ENCODE data around the gene CNOT1. TPM values are rescaled to one million over a fixed set of nuclear protein-coding genes. Genes with fewer than 3 reads are reported as not detected.

Gene CNOT1
- total and polyA plus RNA-seq, 2 experiments from 2014 or later = 49.3 to 71.8 TPM

- H3K27ac ChIP-seq = peak overlapping the region; percentile 99
- H3K36me3 ChIP-seq = peaks cover 4% of the 10 kb centered on the region
- no peak for TF ChIP-seq CTCF (IDR thresholded peaks at IDR 0.05; ENCODE audit: low read depth, low read length)
- peak overlapping the region; percentile 97 for H3K4me3 ChIP-seq
- H3K4me1 ChIP-seq (ENCODE audit: low read depth) = peaks cover 7% of the 10 kb centered on the region
- no peaks in the 10 kb centered on the region for H3K9me3 ChIP-seq (ENCODE audit: low read depth)
- DNase-seq (ENCODE audit: low read depth in 1 of 2, low spot score in 1 of 2) = peak; percentile 11 to 69
- no peaks in the 10 kb centered on the region for H3K27me3 ChIP-seq
Observed at GRCh38 chr16:58628845-58629732, 537 bp downstream of the CNOT1 start.

GRCh38 chr16:58624209-58624608 is 5.4 kb downstream of the CNOT1 start:
- Histone ChIP-seq H3K27me3 (no peaks in the 10 kb centered on the region), H3K4me1 (ENCODE audit: low read depth) (peaks cover 7% of the 10 kb centered on the region), H3K36me3 (peaks cover 19% of the 10 kb centered on the region), H3K4me3 (no peak overlapping the region), H3K27ac (no peak overlapping the region), H3K9me3 (ENCODE audit: low read depth) (no peaks in the 10 kb centered on the region)
- no peak for DNase-seq (ENCODE audit: low read depth in 1 of 2, low spot score in 1 of 2)
- TF ChIP-seq CTCF (IDR thresholded peaks at IDR 0.05; ENCODE audit: low read depth, low read length) = no peak

- no peak for DNase-seq (ENCODE audit: low read depth in 1 of 2, low spot score in 1 of 2)
- no peaks in the 10 kb centered on the region for H3K27me3 ChIP-seq
- no peaks in the 10 kb centered on the region for H3K4me1 ChIP-seq (ENCODE audit: low read depth)
- H3K36me3 ChIP-seq = peaks cover 25% of the 10 kb centered on the region
- no peak for TF ChIP-seq CTCF (IDR thresholded peaks at IDR 0.05; ENCODE audit: low read depth, low read length)
- H3K4me3 ChIP-seq = no peak overlapping the region
- H3K27ac ChIP-seq = no peak overlapping the region
- no peaks in the 10 kb centered on the region for H3K9me3 ChIP-seq (ENCODE audit: low read depth)
Observed at GRCh38 chr16:58620396-58620795, 9.2 kb downstream of the CNOT1 start.

GRCh38 chr16:58615280-58615679 is 14.3 kb downstream of the CNOT1 start:
- peak in 1 of 2 donors; percentile 28 for DNase-seq (ENCODE audit: low read depth in 1 of 2, low spot score in 1 of 2)
- no peak for TF ChIP-seq CTCF (IDR thresholded peaks at IDR 0.05; ENCODE audit: low read depth, low read length)
- H3K4me1 ChIP-seq (ENCODE audit: low read depth) = no peaks in the 10 kb centered on the region
- no peaks in the 10 kb centered on the region for H3K27me3 ChIP-seq
- H3K4me3 ChIP-seq = no peak overlapping the region
- no peaks in the 10 kb centered on the region for H3K9me3 ChIP-seq (ENCODE audit: low read depth)
- peaks cover 15% of the 10 kb centered on the region for H3K36me3 ChIP-seq
- H3K27ac ChIP-seq = no peak overlapping the region

- Histone ChIP-seq H3K27me3 (no peaks in the 10 kb centered on the region), H3K9me3 (ENCODE audit: low read depth) (no peaks in the 10 kb centered on the region), H3K4me1 (ENCODE audit: low read depth) (no peaks in the 10 kb centered on the region), H3K27ac (no peak overlapping the region), H3K36me3 (peaks cover 11% of the 10 kb centered on the region), H3K4me3 (no peak overlapping the region)
- no peak for TF ChIP-seq CTCF (IDR thresholded peaks at IDR 0.05; ENCODE audit: low read depth, low read length)
- DNase-seq (ENCODE audit: low read depth in 1 of 2, low spot score in 1 of 2) = no peak
Observed at GRCh38 chr16:58614860-58615259, 14.8 kb downstream of the CNOT1 start.

Measured in cardiac muscle cell (in vitro differentiated cells and primary cell).